Activated CD8-positive, alpha-beta memory T cell treated with anti-CD3 and anti-CD28 coated beads for 24 hours (primary cell): Measurements from ENCODE around the gene CCR5.

Source experiments
- DNase-seq: peaks from one replicate; pipeline ENCODE4 v3.0.0-alpha.2; 2020

CCR5 gene

DNA sequence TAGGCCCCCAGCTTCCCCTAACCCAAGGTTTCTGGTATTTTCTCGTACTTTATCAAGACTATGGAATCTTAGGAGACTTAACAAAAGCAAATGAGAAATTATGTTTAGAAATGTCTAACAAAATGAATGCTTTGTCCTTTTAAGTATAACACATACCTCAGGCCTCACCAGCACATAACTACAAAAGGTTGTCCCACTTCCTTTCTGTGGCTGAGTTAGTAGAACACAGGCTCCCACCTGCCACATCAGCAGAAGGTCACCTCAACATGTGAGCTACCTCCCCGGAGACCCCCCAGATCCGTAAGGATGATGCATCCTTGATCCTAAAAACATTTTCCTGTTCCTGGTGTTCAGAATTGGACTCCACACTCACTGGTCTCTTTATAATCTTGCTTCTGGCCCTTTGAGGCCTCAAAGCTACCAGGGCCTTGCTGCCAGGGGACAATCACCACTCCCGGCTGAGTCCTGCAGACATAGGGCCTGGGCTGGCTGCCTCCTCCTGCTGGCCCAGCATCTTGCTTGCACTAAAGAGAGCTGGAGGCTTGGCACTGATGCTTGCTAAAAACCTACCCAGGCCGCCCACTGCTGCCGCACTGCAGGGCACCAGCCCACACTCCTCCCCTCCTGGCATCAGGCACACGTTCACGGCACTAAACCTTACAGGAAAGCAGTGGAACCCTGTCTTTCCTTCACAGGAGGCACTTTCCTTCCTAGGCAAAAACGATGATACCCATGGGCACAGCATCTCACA lies 39.2 kb downstream of the CCR5 start:
- DNase-seq: no peak

DNA sequence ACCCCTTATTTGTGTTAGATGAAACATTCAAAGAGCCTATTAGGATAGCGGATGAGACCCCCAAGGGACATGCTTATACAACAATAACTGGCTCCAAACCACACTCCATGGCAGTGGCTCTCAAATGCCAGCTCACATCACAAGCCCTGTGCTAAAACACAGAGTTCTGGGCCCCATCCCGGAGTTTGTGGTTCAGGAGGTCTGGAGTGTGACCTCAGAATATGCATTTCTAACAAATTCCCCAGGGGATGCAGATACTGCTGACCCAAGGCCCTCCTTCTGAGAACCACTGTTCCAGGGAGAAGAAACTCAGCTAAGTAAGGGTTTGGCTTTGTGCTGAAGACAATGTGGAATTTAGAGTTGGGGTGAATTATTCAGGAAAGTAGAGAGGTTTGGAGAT lies 39.9 kb downstream of the CCR5 start:
- no peak for DNase-seq

GRCh38 chr3:46411271-46411670 lies 40.5 kb downstream of the CCR5 start:
- no peak for DNase-seq

DNA sequence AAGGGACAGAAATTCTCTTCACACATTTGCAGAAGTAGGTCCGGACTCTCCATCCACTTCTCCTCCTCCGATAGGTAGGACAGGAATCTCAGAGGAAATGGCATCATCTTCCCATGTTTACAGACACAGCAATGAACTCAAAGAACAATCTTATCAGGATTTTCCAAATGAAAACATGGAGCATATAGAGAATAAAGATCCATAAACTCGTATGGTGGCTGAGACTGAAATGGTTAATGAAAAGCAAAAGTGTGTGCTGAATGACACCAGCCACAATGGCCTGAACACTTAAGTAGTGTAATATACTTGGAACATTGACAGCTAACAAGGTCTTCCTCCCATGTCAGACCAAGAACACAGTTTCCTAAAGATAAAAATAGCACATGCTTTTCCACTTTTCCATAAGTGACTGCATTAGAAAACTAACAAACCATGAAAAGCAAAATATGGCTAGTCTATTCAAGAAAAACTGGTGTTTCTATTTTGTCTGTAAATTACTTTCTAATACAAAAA lies 42.1 kb downstream of the CCR5 start:
- no peak for DNase-seq

- DNase-seq: no peak
Measured at GRCh38 chr3:46413951-46414350, 43.2 kb downstream of the CCR5 start.

- DNase-seq: no peak
Measured at GRCh38 chr3:46414739-46415138, 44.0 kb downstream of the CCR5 start.

GRCh38 chr3:46416125-46416810 lies 45.5 kb downstream of the CCR5 start:
- DNase-seq: no peak

DNA sequence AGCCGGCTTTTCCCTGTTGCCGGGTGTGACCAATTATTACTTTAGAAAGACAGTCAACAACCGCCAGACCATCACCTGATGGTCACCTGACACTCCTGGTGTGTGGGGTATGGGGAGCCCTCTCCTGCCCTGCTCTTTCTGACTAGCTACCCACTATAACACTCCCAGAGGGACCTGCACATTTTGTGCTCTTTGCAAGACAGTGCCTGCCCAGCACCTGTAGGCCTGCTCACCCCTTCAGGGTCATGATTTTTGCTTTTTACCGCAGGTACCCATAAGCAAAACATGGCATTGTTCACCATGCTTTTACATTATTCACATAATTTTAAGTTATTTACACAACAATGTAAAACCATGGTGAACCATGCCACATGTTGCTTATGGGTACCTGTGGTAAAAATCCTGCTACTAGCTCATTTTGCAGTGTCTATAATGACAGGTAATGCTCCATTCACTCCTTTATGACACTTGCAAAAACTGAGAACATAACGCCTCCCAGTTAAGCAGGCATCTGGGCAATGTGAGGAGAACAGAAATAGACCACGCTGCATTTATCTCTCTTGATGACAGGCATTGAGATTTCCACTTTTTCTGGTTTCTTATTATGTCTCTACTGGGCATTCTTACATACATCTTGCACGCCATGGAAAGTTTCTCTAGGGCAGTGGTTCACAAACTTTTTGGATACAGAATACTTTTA lies 46.2 kb downstream of the CCR5 start:
- DNase-seq: no peak

DNA sequence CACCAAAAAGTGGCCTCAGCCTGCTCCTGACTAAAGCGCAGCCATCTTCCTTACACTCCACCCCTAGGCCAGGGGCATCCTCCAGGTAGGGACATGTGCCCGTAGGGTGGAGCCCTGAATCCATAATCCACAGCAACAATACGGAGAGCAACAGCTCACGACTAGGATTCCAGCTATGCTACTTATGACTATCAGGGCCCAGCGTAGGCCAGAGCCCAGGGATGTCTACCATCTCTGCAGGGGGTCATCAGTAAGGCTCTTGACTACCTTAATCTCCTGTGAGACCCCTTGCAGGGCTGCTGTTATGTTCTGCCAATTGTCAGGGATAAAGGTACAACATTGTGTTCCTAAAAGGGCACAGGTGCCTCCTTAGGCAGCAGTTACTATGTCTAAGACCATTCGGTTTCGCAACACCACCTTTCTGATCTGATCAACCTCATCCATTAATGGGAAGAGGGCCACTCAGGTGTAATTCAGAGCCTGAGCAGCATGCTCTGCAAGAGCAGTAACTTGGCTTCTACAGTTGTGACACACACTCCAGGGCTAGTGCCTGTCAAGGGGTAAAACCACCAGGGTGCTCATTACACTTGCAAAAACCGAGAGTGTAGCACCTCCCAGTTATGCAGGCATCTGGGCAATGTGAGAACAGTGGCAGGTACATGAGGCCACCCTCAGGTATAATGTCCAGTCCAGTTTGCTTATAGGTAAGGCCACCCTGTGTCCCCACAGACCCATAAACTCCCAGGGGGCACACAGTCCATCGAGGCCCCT lies 47.3 kb downstream of the CCR5 start:
- DNase-seq: no peak

DNA sequence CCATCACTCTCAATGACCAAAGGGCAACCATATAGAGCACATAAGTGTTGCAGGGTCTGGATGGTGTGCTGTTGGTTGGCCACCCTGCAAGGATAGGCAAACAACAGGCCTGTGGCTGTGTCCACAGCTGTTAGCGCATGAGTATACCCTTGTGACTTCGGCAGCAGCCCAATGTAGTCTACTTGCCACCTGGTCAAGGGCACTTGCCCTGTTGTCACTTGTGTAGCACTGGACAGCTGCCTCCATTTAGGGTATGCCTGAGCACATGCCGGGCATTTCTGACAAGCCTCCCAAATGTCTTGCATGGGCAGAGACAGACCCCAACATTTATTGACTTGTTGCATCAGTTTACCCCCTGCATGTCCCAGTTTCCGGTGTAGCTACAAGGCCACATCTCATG lies 49.1 kb downstream of the CCR5 start:
- no peak for DNase-seq

- no peak for DNase-seq
Measured at GRCh38 chr3:46420931-46421330, 50.2 kb downstream of the CCR5 start.

DNA sequence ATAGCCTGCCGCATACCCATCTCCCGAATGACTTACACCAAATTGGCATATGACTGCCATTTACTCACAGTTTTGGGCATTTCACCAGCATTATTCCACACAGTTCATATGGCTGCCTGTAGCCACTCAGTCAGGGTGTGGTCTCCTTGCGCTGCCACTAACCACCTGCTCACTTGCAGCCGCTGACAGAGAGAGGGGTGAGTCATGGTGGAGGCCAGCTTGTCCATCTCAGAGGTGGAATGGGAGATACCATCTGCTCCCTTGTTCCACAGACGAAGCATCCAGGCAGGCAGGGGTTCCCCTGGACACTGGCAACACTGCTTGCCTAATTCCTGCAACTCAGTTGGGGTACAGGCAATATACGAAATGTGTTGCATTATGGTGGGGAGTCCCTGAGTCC lies 51.9 kb downstream of the CCR5 start:
- DNase-seq: no peak

DNA sequence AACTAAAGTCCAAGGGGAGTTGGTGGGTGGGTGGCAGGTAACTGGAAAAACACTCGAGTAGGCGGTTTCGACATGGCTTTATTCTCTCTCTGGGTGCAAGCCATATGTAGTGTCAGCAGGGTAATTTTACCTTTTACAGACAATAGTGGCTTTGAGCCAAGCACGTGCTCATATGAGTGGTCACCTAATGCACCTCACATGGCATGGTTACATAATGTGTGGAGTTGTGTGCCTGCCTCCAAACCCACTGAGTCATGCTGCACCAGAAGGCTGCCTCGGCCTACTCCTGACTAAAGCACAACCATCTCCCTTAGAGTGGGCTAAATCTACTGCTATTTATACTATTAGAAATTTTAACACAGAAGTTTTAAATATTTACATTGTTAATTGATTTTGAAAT lies 52.8 kb downstream of the CCR5 start:
- no peak for DNase-seq
